22Rv1 (cell line): Measurements from ENCODE around the gene EHBP1.

Experiments
- ZFX ChIP-seq: fragments of 450-650 bp; IDR thresholded peaks from 2 replicates; pipeline ENCODE4 v1.6.1; 2017; ENCODE audit warnings: antibody characterized with exemption, borderline replicate concordance
- TF ChIP-seq, protein P1 (sequence below): fragments of 450-650 bp; IDR thresholded peaks from 2 replicates; pipeline ENCODE4 v1.5.1; 2017; ENCODE audit warnings: mild to moderate bottlenecking

- TF ChIP-seq, protein P1, sequence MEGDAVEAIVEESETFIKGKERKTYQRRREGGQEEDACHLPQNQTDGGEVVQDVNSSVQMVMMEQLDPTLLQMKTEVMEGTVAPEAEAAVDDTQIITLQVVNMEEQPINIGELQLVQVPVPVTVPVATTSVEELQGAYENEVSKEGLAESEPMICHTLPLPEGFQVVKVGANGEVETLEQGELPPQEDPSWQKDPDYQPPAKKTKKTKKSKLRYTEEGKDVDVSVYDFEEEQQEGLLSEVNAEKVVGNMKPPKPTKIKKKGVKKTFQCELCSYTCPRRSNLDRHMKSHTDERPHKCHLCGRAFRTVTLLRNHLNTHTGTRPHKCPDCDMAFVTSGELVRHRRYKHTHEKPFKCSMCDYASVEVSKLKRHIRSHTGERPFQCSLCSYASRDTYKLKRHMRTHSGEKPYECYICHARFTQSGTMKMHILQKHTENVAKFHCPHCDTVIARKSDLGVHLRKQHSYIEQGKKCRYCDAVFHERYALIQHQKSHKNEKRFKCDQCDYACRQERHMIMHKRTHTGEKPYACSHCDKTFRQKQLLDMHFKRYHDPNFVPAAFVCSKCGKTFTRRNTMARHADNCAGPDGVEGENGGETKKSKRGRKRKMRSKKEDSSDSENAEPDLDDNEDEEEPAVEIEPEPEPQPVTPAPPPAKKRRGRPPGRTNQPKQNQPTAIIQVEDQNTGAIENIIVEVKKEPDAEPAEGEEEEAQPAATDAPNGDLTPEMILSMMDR = no peak
- no peak for TF ChIP-seq ZFX
These were observed 375.9 kb downstream of the EHBP1 start for GRCh38 chr2:63081404-63081803.
